ENCODE measurements around the gene AUTS2. TPM values are rescaled to one million over a fixed set of nuclear protein-coding genes. Genes with fewer than 3 reads are reported as not detected.

Gene AUTS2
- total RNA-seq, 1 donor from 2014 or later: 94.1 TPM

- no peaks in the 10 kb centered on the region for H3K27me3 Mint-ChIP-seq
- no peaks in the 10 kb centered on the region for H3K9me3 Mint-ChIP-seq
- H3K36me3 Mint-ChIP-seq: no peaks in the 10 kb centered on the region
- H3K4me3 Mint-ChIP-seq: no peak overlapping the region
- no peak overlapping the region for H3K27ac Mint-ChIP-seq
- DNase-seq (ENCODE audit: extremely low spot score, unreplicated experiment): no peak
- no peak for TF ChIP-seq CTCF (conservative IDR thresholded peaks at IDR 0.05)
- H3K4me1 Mint-ChIP-seq (ENCODE audit: unreplicated experiment): peaks cover 40% of the 10 kb centered on the region
Measured at GRCh38 chr7:69676247-69676646, 78.0 kb downstream of the AUTS2 start.

GRCh38 chr7:69677054-69677852 is 79.0 kb downstream of the AUTS2 start:
- Mint-ChIP-seq H3K4me1 (ENCODE audit: unreplicated experiment) (peaks cover 41% of the 10 kb centered on the region), H3K4me3 (peak overlapping the region; percentile 74), H3K9me3 (no peaks in the 10 kb centered on the region), H3K27ac (peak overlapping the region; percentile 70), H3K27me3 (no peaks in the 10 kb centered on the region), H3K36me3 (no peaks in the 10 kb centered on the region)
- DNase-seq (ENCODE audit: extremely low spot score, unreplicated experiment): no peak
- TF ChIP-seq CTCF (conservative IDR thresholded peaks at IDR 0.05): peak; percentile 66

- Mint-ChIP-seq H3K9me3 (no peaks in the 10 kb centered on the region), H3K4me1 (ENCODE audit: unreplicated experiment) (peaks cover 40% of the 10 kb centered on the region), H3K36me3 (no peaks in the 10 kb centered on the region), H3K4me3 (peak overlapping the region; percentile 74), H3K27me3 (no peaks in the 10 kb centered on the region), H3K27ac (peak overlapping the region; percentile 70)
- TF ChIP-seq CTCF (conservative IDR thresholded peaks at IDR 0.05): no peak
- DNase-seq (ENCODE audit: extremely low spot score, unreplicated experiment): no peak
Measured at GRCh38 chr7:69677881-69678493, 79.7 kb downstream of the AUTS2 start.

GRCh38 chr7:69678494-69679187 is 80.4 kb downstream of the AUTS2 start:
- DNase-seq (ENCODE audit: extremely low spot score, unreplicated experiment): no peak
- peaks cover 35% of the 10 kb centered on the region for H3K4me1 Mint-ChIP-seq (ENCODE audit: unreplicated experiment)
- no peaks in the 10 kb centered on the region for H3K36me3 Mint-ChIP-seq

GRCh38 chr7:69681181-69681580 is 82.9 kb downstream of the AUTS2 start:
- Mint-ChIP-seq H3K36me3 (no peaks in the 10 kb centered on the region), H3K27me3 (no peaks in the 10 kb centered on the region), H3K27ac (no peak overlapping the region), H3K4me3 (no peak overlapping the region), H3K9me3 (no peaks in the 10 kb centered on the region), H3K4me1 (ENCODE audit: unreplicated experiment) (peaks cover 45% of the 10 kb centered on the region)
- no peak for DNase-seq (ENCODE audit: extremely low spot score, unreplicated experiment)
- TF ChIP-seq CTCF (conservative IDR thresholded peaks at IDR 0.05): no peak

More at GRCh38 chr7:69678494-69679187, 80.4 kb downstream of the AUTS2 start:
- no peaks in the 10 kb centered on the region for H3K9me3 Mint-ChIP-seq
- TF ChIP-seq CTCF (conservative IDR thresholded peaks at IDR 0.05): no peak
- no peaks in the 10 kb centered on the region for H3K27me3 Mint-ChIP-seq
- peak overlapping the region; percentile 26 for H3K4me3 Mint-ChIP-seq
- H3K27ac Mint-ChIP-seq: peak overlapping the region; percentile 14
